GM10266 (cell line): ENCODE measurements around the gene IGFBP2.

Source experiments
- DNase-seq: peaks from one replicate; pipeline ENCODE4 v3.0.0; 2012; ENCODE audit errors: extremely low spot score
- TF ChIP-seq, protein P1 (sequence below): IDR thresholded peaks from 2 replicates; pipeline ENCODE4 v1.5.1; 2012; ENCODE audit warnings: mild to moderate bottlenecking, low read depth; ENCODE audit not compliant: control insufficient read depth, insufficient read depth; ENCODE audit errors: missing control alignments

Gene IGFBP2

DNA sequence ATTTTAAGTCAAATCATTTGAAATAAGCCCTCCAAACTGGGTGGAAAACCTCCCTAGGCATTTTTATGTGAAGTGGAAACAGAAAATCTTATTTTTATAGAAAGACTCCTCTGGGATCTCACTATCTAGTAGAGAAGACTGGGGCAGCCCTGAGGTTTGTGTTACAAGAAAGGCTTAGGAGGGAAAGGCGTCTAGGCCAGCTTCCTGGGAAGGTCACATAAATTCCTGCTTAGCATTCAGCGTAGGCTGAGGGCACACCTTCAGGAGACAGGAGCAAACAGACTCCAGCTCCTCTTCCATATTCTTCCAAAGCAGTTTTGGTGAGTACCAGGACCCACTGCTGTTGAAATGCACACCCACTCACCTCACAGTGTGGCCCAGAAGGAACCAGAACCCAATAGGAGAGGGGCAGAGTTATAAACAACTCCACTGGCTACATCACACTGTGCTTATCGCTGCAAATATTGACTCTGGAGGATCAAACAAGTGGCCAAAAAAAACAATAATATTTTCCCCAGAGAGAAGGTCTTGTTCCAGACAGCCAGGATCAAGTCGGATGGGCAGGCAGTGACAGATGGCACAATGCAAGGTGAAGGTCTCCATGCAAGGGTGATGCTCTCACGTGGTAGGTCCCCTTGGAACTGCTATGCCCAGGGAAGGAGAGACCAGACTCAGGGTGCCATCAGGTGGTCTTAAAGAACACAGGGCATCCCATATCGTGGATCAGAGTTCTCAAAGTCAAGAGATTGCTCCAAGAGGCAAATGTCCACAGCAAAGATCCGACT is 17.7 kb upstream of the IGFBP2 start:
- no peak for DNase-seq

DNA sequence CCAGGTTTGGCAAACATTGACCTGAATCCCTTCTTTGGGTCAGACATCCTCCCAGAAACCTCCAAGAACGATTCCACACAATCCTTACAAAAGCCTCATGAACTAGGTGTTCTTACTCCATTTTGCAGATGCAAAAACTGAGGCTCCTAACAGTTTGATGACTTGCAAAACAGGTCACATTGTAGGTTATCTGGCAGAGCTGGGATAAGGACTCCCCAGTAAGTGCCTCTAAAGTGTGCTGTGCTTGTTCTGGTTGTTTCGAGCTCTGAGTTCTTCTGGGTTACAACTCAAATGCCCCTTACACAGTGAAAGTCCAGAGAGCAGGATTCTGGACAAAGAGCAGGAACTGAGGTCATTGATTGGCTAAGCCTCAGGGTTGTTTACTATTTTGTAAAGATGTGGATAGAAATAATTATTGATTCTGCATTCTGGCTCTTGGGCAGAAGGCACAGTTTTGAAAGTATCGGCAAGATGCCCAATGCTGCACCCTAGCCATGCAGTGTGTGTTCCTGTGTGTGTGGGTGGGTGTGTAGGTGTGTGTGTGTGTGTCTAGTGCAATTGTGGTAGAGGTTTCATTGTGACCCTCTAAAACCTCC is 17.0 kb upstream of the IGFBP2 start:
- TF ChIP-seq, protein P1, sequence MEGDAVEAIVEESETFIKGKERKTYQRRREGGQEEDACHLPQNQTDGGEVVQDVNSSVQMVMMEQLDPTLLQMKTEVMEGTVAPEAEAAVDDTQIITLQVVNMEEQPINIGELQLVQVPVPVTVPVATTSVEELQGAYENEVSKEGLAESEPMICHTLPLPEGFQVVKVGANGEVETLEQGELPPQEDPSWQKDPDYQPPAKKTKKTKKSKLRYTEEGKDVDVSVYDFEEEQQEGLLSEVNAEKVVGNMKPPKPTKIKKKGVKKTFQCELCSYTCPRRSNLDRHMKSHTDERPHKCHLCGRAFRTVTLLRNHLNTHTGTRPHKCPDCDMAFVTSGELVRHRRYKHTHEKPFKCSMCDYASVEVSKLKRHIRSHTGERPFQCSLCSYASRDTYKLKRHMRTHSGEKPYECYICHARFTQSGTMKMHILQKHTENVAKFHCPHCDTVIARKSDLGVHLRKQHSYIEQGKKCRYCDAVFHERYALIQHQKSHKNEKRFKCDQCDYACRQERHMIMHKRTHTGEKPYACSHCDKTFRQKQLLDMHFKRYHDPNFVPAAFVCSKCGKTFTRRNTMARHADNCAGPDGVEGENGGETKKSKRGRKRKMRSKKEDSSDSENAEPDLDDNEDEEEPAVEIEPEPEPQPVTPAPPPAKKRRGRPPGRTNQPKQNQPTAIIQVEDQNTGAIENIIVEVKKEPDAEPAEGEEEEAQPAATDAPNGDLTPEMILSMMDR: no peak
- DNase-seq: no peak

More for the DNA sequence above, 17.7 kb upstream of the IGFBP2 start:
- TF ChIP-seq, protein P1: no peak

DNA sequence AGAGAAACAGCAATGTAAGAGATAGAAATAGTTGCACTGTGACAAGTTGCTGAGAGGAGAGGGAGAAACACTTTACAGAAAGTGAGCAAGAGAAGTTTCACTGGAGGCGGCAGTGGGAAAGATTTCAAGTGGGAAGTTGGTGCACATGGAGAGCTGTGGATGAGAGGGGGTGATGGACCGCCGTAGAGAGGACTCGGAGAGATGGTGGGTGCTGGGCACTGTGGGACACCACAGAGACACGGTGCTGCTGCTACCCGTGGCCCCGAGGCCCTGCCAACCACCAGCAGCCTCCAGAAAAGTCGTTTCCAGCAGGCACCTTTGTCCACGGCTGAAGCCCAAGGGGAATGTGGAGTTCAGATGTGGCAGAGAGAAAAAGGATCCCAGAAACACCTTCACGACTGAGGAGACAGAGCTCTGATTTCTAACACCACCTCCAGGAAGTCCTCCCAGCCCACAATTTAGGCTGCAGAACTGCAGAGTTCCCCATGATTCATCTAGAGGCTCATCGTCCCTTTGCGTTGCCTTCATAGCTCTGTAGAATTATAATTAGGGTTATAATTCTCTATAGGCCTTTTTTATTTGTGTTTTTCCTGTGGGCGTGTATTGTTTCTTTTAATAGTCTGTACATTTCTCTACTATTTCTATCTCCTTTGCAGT is 15.9 kb upstream of the IGFBP2 start:
- no peak for DNase-seq

DNA sequence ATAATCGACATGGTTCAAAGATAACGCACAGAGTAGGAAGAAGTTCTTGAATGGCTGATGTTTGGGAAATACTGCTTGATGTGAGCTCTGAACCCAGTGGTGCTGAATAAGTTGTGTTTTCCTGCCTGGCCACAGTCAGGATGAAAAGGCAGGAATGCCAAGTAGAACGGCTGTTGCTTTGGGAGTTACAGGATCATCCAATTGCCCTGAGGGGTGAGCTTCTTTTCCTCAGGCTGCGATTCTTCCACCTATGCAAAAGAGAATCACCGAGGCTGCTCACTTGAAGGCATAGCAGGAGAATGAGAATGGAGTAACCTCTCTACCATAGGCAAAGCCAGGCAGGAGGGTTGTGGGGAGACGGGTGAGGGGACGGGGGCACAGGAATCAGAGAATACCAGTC is 14.4 kb upstream of the IGFBP2 start:
- TF ChIP-seq, protein P1: no peak
- DNase-seq: no peak

More for the DNA sequence above, 15.9 kb upstream of the IGFBP2 start:
- TF ChIP-seq, protein P1: no peak

DNA sequence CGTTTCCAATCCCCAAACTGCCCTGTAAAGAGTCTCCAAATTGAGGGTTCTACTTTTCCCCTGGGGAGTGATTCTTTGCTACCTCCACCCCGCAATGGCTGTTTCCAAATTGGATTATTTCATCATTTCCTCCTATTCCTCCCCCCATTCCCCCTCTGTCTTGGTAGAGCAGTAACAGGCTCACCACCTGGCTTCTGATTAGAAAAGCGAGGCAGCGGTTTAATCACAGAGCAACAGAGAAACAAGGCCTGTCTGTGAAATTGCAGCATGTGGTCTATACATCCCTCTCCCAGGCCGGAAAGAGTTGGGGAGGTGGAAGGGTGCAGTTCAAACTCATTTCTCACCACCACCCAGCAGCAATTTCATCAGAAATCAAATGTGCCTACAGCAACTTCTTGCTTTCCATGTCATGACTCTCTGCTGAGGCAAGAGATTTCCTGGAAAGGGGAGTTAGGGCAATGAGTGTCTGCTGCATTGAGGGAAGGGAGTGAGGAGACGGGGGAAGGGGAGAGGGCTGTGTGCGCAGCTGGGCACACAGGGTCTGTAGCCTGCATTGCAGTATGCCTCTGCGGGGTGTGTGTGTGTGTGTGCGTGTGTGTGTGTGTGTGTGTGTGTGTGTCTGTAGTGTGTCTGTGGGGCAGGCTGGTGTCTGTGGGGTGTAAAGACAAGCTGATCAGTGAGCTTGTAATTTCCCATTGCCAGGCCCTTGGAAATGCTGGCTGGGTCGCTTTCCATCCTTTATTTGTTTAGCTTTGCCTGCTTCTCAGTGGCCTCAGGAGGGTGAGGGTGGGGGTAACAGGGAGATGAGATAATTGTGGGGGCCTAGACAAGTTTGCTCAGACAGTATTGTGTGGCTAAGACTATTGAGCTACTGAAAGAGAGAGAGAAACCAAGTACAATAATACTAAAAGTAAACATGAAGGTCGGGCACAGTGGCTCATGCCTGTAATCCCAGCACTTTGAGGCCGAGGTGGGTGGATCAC is 13.5 kb upstream of the IGFBP2 start:
- no peak for DNase-seq
- TF ChIP-seq, protein P1: no peak

DNA sequence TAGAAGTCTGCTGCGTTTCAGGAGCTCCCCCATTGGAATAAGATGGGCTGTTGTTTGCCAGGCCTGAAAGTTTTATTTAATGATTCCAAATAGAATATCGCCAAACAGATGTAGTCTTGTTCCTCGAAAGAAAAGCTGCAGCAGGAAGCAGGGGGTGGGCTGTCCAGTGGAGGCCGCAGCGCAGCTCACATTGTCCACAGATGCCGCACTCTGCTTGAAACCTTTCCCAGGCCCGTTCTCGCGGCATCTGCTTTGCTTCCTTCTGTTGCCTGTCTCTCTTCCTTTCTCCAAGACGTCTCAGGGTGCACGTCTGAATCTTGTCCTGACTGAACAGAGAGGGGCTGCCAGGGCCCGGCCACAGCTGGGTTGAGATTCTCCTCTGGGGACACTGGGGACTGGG is 12.4 kb upstream of the IGFBP2 start:
- TF ChIP-seq, protein P1: no peak
- DNase-seq: no peak
